NCI-H526 (cell line): ENCODE results near the gene C1QTNF9.
"Not testable (repeated sequence)": the region's sequence is repeated elsewhere in the genome, so short reads cannot be mapped to it uniquely, and the experiment has no call there.

Experiments used
- DNase-seq, 2 experiments: peaks; one replicate each; lab custom pipeline; 2025; lab: John Stamatoyannopoulos, UW

C1QTNF9 gene

GRCh38 chr13:24362435-24362952 is 53.1 kb downstream of the C1QTNF9 start:
- DNase-seq: no peak

- no peak for DNase-seq
These were observed 55.8 kb downstream of the C1QTNF9 start for GRCh38 chr13:24365191-24365590.

GRCh38 chr13:24366315-24366714 is 56.9 kb downstream of the C1QTNF9 start:
- DNase-seq: not testable (repeated sequence)

GRCh38 chr13:24371273-24371672 is 61.9 kb downstream of the C1QTNF9 start:
- not testable (repeated sequence) for DNase-seq
